Neural progenitor cell (in vitro differentiated cells): ENCODE data around the gene WDR31.

Source experiments
- CTCF ChIP-seq: fragments of 200-600 bp; sonication (generic); IDR thresholded peaks from 2 replicates; pipeline ENCODE4 v1.5.1; 2017; ENCODE audit warnings: antibody characterized with exemption, mild to moderate bottlenecking
- EZH2 ChIP-seq: fragments of 200-600 bp; sonication (generic); IDR thresholded peaks from 2 replicates; pipeline ENCODE4 v1.6.1; 2017; ENCODE audit warnings: antibody characterized with exemption, mild to moderate bottlenecking, moderate library complexity
- EZH2phosphoT487 ChIP-seq: fragments of 200-600 bp; sonication (generic); IDR thresholded peaks from 2 replicates; pipeline ENCODE4 v1.6.1; 2017; ENCODE audit warnings: antibody characterized with exemption

GRCh38 chr9:113269355-113269754 is 70.7 kb downstream of the WDR31 start:
- no peak for TF ChIP-seq CTCF
- TF ChIP-seq EZH2 = no peak
- TF ChIP-seq EZH2phosphoT487 = no peak
